GM23338 (cell line): ENCODE data around the gene DRD2. TPM values are rescaled to one million over a fixed set of nuclear protein-coding genes. Genes with fewer than 3 reads are reported as not detected.

Source experiments
- ATAC-seq: fragments of 200-7000 bp; cut with Tn5 transposase; 3 replicates; pipeline ENCODE4 v1.9.1; 2020
- DNase-seq: peaks from one replicate; pipeline ENCODE4 v3.0.0-alpha.2; 2015; ENCODE audit warnings: low spot score
- H2AFZ ChIP-seq: fragments of 200-600 bp; sonication (generic); 2 replicates; pipeline ENCODE4 v1.8.0; 2016; ENCODE audit warnings: antibody characterized with exemption, mild to moderate bottlenecking, moderate library complexity
- H3F3A ChIP-seq: fragments of 200-600 bp; sonication (generic); replicated peaks from 2 replicates; pipeline ENCODE4 v1.8.0; 2017; ENCODE audit warnings: antibody characterized with exemption, mixed run types, low read depth
- H3K27ac ChIP-seq: fragments of 200-600 bp; sonication (generic); 2 replicates; pipeline ENCODE4 v1.6.1; 2016; ENCODE audit warnings: low read depth
- H3K27me3 ChIP-seq: fragments of 200-600 bp; sonication (generic); 2 replicates; pipeline ENCODE4 v1.8.0; 2016; ENCODE audit warnings: mild to moderate bottlenecking, mixed run types, moderate library complexity; ENCODE audit not compliant: insufficient read depth
- H3K36me3 ChIP-seq: fragments of 200-600 bp; sonication (generic); 2 replicates; pipeline ENCODE4 v1.8.0; 2016; ENCODE audit warnings: mild to moderate bottlenecking; ENCODE audit not compliant: insufficient read depth
- H3K4me1 ChIP-seq: fragments of 200-600 bp; sonication (generic); 2 replicates; pipeline ENCODE4 v1.8.0; 2016; ENCODE audit warnings: mild to moderate bottlenecking, moderate library complexity; ENCODE audit not compliant: insufficient read depth
- H3K4me2 ChIP-seq: fragments of 200-600 bp; sonication (generic); 2 replicates; pipeline ENCODE4 v1.7.1; 2017; ENCODE audit warnings: mixed run types
- H3K4me3 ChIP-seq: fragments of 200-600 bp; sonication (generic); 2 replicates; pipeline ENCODE4 v1.6.1; 2016; ENCODE audit warnings: mixed run types
- H3K79me2 ChIP-seq: fragments of 200-600 bp; sonication (generic); replicated peaks from 2 replicates; pipeline ENCODE4 v1.8.0; 2017; ENCODE audit warnings: mild to moderate bottlenecking; ENCODE audit not compliant: insufficient read depth
- H3K9me2 ChIP-seq: fragments of 200-600 bp; sonication (generic); 2 replicates; pipeline ENCODE4 v1.8.0; 2017; ENCODE audit not compliant: insufficient read depth
- H4K20me1 ChIP-seq: fragments of 200-600 bp; sonication (generic); replicated peaks from 2 replicates; pipeline ENCODE4 v1.8.0; 2017; ENCODE audit warnings: mild to moderate bottlenecking; ENCODE audit not compliant: insufficient read depth
- H3K27ac Mint-ChIP-seq: 2 replicates; pipeline ENCODE4 v1.8.0; 2020; ENCODE audit warnings: inconsistent platforms, mild to moderate bottlenecking, moderate library complexity, mixed read lengths
- H3K27me3 Mint-ChIP-seq: 3 replicates; pipeline ENCODE4 v1.8.0; 2022; ENCODE audit warnings: low read depth, mild to moderate bottlenecking, moderate library complexity, mixed read lengths, inconsistent platforms; ENCODE audit not compliant: insufficient read depth, poor library complexity
- H3K36me3 Mint-ChIP-seq: 3 replicates; pipeline ENCODE4 v1.8.0; 2021; ENCODE audit warnings: low read depth, mild to moderate bottlenecking, inconsistent platforms, moderate library complexity, mixed read lengths
- H3K4me1 Mint-ChIP-seq: 3 replicates; pipeline ENCODE4 v1.8.0; 2020; ENCODE audit warnings: mild to moderate bottlenecking, inconsistent platforms, mixed read lengths
- H3K4me3 Mint-ChIP-seq: 3 replicates; pipeline ENCODE4 v1.8.0; 2021; ENCODE audit warnings: moderate library complexity, mild to moderate bottlenecking, inconsistent platforms, mixed read lengths
- H3K9me3 Mint-ChIP-seq: 3 replicates; pipeline ENCODE4 v1.8.0; 2020; ENCODE audit warnings: moderate library complexity, mild to moderate bottlenecking, inconsistent platforms, mixed read lengths
- CREB1 ChIP-seq: fragments of 250-450 bp; sonication (Bioruptor Pico); IDR thresholded peaks from 2 replicates; pipeline ENCODE4 v1.5.0; 2020; ENCODE audit warnings: low read depth, mild to moderate bottlenecking, moderate library complexity
- EZH2 ChIP-seq: fragments of 200-600 bp; sonication (generic); IDR thresholded peaks from one replicate; pipeline ENCODE4 v1.8.0; 2017; ENCODE audit warnings: antibody characterized with exemption, mild to moderate bottlenecking, low read depth; ENCODE audit not compliant: unreplicated experiment
- EZH2phosphoT487 ChIP-seq: fragments of 200-600 bp; sonication (generic); IDR thresholded peaks from one replicate; pipeline ENCODE4 v1.8.1; 2018; ENCODE audit warnings: antibody characterized with exemption; ENCODE audit not compliant: unreplicated experiment
- JUNB ChIP-seq: IDR thresholded peaks from one replicate; pipeline ENCODE4 v1.6.1; 2016; ENCODE audit warnings: antibody characterized with exemption; ENCODE audit not compliant: unreplicated experiment
- POLR2AphosphoS5 ChIP-seq: IDR thresholded peaks from 2 replicates; pipeline ENCODE4 v1.6.1; 2016; ENCODE audit warnings: antibody characterized with exemption, low read depth
- STAT1 ChIP-seq: IDR thresholded peaks from one replicate; pipeline ENCODE4 v1.6.1; 2016; ENCODE audit warnings: antibody characterized with exemption; ENCODE audit not compliant: unreplicated experiment
- ZNF114 ChIP-seq: fragments of 250-450 bp; sonication (Bioruptor Pico); IDR thresholded peaks from 2 replicates; pipeline ENCODE4 v1.5.0; 2020; ENCODE audit warnings: mild to moderate bottlenecking, moderate library complexity
- ZNF331 ChIP-seq: fragments of 250-450 bp; sonication (Bioruptor Pico); IDR thresholded peaks from 2 replicates; pipeline ENCODE4 v1.5.0; 2020; ENCODE audit warnings: low read depth, mild to moderate bottlenecking, moderate library complexity
- ZNF462 ChIP-seq: fragments of 250-450 bp; sonication (Bioruptor Pico); IDR thresholded peaks from 2 replicates; pipeline ENCODE4 v1.5.0; 2020; ENCODE audit warnings: mild to moderate bottlenecking, moderate library complexity
- polyA plus RNA-seq: library from polyadenylated mRNA; unstranded; fragments of >200 nt; fragmentation: Nextera tagmentation; extraction: Ambion mirVana; gene quantifications from 2 replicates; pipeline ENCODE4 v1.2.1, GENCODE V29; 2016
- total RNA-seq: library from RNA; depleted of rRNA; stranded (reverse); fragments of >200 nt; shearing (Covaris generic); gene quantifications from 2 replicates; pipeline ENCODE4 v1.2.3, GENCODE V29; 2014
- TF ChIP-seq, protein P1 (sequence below): IDR thresholded peaks from one replicate; pipeline ENCODE4 v1.6.1; 2018; ENCODE audit warnings: antibody characterized with exemption; ENCODE audit not compliant: unreplicated experiment
- TF ChIP-seq, protein P2 (sequence below): IDR thresholded peaks from 2 replicates; pipeline ENCODE4 v1.6.1; 2016; ENCODE audit warnings: antibody characterized with exemption
- TF ChIP-seq, protein P3 (sequence below), 2 experiments: fragments of 200-600 bp in 1 of 2; sonication (generic) in 1 of 2; conservative IDR thresholded peaks; 2 replicates each; pipeline versions ENCODE4 v1.5.1 to v1.6.1; 2016 to 2017; ENCODE audit warnings: antibody characterized with exemption in 2 of 2, low read depth in 2 of 2, mild to moderate bottlenecking in 2 of 2, moderate library complexity in 1 of 2

DRD2 gene
- total and polyA plus RNA-seq, 2 experiments from 2014 or later, result 0.21 to 0.66 TPM

DNA sequence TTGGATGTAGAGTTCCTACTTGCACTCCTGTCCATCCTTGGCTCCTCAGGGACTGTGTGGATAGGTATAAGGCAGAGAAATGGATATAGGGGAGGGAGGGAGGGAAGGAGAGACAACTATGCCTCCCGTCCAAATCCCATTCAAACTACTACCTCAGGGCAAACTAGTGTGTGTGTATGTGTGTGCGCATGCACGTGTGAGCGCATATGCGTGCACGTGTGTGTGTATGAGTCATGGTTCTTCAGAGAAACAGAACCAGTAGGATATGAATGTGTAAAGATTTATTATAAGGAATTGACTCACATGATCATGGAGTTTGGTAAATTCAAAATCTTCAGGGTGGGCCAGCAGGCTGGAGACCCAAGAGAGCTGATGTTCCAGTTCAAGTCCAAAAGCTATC, 42.2 kb upstream of the DRD2 start:
- H3K27me3 Mint-ChIP-seq, result peaks cover 2% of the 10 kb centered on the region
- Histone ChIP-seq H2AFZ (no peak overlapping the region), H3K36me3 (no peaks in the 10 kb centered on the region), H3K79me2 (no peaks in the 10 kb centered on the region), H3K4me2 (no peak overlapping the region), H4K20me1 (no peaks in the 10 kb centered on the region), H3K9me2 (peaks cover 5% of the 10 kb centered on the region; the same call in 1 of the 2 replicates), H3K4me3 (no peak overlapping the region), H3K27ac (no peak overlapping the region), H3K4me1 (no peaks in the 10 kb centered on the region), H3F3A (no peaks in the 10 kb centered on the region), H3K27me3 (no peaks in the 10 kb centered on the region)
- no peak overlapping the region for H3K27ac Mint-ChIP-seq
- H3K36me3 Mint-ChIP-seq, result no peaks in the 10 kb centered on the region
- TF ChIP-seq ZNF331 (CRISPR knock-in tag), result no peak
- no peak for TF ChIP-seq JUNB
- TF ChIP-seq CREB1 (CRISPR knock-in tag), result no peak
- no peak for TF ChIP-seq ZNF114 (CRISPR knock-in tag)
- TF ChIP-seq EZH2, result no peak
- no peak for TF ChIP-seq EZH2phosphoT487
- TF ChIP-seq, protein P1, sequence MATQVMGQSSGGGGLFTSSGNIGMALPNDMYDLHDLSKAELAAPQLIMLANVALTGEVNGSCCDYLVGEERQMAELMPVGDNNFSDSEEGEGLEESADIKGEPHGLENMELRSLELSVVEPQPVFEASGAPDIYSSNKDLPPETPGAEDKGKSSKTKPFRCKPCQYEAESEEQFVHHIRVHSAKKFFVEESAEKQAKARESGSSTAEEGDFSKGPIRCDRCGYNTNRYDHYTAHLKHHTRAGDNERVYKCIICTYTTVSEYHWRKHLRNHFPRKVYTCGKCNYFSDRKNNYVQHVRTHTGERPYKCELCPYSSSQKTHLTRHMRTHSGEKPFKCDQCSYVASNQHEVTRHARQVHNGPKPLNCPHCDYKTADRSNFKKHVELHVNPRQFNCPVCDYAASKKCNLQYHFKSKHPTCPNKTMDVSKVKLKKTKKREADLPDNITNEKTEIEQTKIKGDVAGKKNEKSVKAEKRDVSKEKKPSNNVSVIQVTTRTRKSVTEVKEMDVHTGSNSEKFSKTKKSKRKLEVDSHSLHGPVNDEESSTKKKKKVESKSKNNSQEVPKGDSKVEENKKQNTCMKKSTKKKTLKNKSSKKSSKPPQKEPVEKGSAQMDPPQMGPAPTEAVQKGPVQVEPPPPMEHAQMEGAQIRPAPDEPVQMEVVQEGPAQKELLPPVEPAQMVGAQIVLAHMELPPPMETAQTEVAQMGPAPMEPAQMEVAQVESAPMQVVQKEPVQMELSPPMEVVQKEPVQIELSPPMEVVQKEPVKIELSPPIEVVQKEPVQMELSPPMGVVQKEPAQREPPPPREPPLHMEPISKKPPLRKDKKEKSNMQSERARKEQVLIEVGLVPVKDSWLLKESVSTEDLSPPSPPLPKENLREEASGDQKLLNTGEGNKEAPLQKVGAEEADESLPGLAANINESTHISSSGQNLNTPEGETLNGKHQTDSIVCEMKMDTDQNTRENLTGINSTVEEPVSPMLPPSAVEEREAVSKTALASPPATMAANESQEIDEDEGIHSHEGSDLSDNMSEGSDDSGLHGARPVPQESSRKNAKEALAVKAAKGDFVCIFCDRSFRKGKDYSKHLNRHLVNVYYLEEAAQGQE, result no peak
- no peak for TF ChIP-seq STAT1
- TF ChIP-seq ZNF462 (CRISPR knock-in tag), result no peak
- TF ChIP-seq, protein P2, sequence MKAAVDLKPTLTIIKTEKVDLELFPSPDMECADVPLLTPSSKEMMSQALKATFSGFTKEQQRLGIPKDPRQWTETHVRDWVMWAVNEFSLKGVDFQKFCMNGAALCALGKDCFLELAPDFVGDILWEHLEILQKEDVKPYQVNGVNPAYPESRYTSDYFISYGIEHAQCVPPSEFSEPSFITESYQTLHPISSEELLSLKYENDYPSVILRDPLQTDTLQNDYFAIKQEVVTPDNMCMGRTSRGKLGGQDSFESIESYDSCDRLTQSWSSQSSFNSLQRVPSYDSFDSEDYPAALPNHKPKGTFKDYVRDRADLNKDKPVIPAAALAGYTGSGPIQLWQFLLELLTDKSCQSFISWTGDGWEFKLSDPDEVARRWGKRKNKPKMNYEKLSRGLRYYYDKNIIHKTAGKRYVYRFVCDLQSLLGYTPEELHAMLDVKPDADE, result no peak
- TF ChIP-seq POLR2AphosphoS5, result no peak
- TF ChIP-seq, protein P3, sequence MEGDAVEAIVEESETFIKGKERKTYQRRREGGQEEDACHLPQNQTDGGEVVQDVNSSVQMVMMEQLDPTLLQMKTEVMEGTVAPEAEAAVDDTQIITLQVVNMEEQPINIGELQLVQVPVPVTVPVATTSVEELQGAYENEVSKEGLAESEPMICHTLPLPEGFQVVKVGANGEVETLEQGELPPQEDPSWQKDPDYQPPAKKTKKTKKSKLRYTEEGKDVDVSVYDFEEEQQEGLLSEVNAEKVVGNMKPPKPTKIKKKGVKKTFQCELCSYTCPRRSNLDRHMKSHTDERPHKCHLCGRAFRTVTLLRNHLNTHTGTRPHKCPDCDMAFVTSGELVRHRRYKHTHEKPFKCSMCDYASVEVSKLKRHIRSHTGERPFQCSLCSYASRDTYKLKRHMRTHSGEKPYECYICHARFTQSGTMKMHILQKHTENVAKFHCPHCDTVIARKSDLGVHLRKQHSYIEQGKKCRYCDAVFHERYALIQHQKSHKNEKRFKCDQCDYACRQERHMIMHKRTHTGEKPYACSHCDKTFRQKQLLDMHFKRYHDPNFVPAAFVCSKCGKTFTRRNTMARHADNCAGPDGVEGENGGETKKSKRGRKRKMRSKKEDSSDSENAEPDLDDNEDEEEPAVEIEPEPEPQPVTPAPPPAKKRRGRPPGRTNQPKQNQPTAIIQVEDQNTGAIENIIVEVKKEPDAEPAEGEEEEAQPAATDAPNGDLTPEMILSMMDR (conservative IDR thresholded peaks at IDR 0.05; ENCODE audit: low read depth in 2 of 2), result no peak
- no peaks in the 10 kb centered on the region for H3K9me3 Mint-ChIP-seq
- ATAC-seq (no peak), DNase-seq (no peak)
- H3K4me1 Mint-ChIP-seq, result no peaks in the 10 kb centered on the region; the same call in 2 of the 3 replicates
- H3K4me3 Mint-ChIP-seq, result no peak overlapping the region
